ENCODE data around the gene LEAP2.

GRCh38 chr5:132915681-132916080, 42.2 kb downstream of the LEAP2 start:
- TF ChIP-seq CHD1 (IDR thresholded peaks at IDR 0.05; ENCODE audit: low read depth, low read length), result no peak
- TF ChIP-seq CEBPB (IDR thresholded peaks at IDR 0.05; ENCODE audit: low read depth, low read length), result no peak
- no peak for TF ChIP-seq CTCF (conservative IDR thresholded peaks at IDR 0.05; ENCODE audit: low read depth, low read length)
- no peak for TF ChIP-seq SMC3 (IDR thresholded peaks at IDR 0.05; ENCODE audit: low read depth, low read length)
